Measurements from ENCODE around the gene AKT1. TPM values are rescaled to one million over a fixed set of nuclear protein-coding genes. Genes with fewer than 3 reads are reported as not detected.

AKT1 gene
- polyA plus RNA-seq, 4 donors: 98.4 to 122 (median 99.0) TPM

- no peak for DNase-seq (ENCODE audit: low read depth in 4 of 4, low spot score in 3 of 4)
Measured at GRCh38 chr14:104726600-104727451, 68.7 kb downstream of the AKT1 start.

DNA sequence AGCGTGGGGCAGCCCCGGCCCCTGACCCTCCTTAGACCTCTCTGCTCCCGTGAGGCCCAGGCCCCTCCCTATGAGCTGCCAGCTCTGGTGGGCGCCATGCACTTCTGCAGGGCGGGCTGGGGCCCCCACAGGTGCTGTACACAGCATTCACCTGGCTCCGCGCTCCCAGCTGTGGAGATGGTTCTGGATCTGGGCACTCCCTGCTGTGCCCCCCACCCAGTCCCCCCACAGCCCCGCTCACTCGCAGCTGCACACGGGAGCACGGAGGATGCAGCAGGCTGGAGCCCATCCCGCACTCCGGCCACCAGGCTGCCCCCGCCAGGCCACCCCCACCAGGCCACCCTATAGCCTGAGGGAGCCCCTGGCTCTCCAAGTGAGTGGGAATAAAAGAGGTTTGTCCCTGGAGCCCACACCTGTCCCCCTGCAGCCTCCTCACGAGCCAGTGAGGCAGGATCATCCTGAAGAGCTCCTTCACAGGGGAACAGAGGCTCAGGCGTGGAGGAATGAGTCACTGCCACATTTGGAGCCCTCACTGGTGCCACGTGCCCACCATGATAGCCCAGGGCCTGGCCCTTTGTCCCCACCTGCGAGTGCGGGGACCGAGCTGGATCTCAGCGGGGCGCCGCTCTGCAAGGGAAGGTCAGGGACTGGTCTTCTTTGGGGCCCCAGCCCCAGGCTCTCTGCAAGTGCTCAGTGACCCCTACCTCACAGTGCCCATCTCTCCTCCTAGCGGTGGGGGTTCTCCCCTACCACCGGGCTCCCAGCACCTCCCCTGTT, 69.6 kb downstream of the AKT1 start:
- no peak for DNase-seq (ENCODE audit: low read depth in 4 of 4, low spot score in 3 of 4)

GRCh38 chr14:104724981-104725771, 70.4 kb downstream of the AKT1 start:
- no peak for DNase-seq (ENCODE audit: low read depth in 4 of 4, low spot score in 3 of 4)

- DNase-seq (ENCODE audit: low read depth in 4 of 4, low spot score in 3 of 4): no peak
Measured at GRCh38 chr14:104724407-104724980, 71.1 kb downstream of the AKT1 start.

DNA sequence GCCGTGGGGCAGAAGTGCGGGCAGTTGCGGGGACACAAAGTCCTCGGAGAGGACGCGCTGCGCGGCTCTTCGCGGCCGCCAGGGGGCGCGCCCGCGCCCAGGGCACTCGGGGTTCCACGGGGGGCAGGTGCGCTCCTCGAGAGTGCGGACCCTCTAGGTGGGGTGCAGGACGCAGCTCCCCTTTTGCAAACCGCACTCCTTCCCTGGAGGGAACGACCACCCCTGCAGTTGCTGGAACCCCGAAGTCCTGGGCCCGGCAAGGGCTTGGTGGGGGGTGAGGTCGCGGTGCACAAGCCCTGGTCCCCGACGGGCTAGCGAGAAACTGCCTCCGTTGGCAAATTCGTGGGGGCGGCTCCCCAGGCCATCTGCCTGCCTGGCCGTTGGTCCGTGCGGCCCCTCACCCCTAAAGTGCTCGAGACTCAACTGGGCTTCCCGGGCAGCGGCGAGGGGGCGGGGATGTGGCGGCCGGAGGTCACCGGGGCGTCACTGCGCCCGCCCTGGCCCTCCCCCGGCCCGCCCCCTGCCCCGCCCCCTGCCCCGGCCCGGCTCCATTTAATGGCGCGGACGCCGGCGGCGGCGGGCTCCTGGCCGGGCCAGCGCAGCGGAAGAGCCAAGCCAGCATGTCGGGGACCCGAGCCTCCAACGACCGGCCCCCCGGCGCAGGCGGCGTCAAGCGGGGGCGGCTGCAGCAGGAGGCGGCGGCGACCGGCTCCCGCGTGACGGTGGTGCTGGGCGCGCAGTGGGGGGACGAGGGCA, 71.7 kb downstream of the AKT1 start, which contains the start of gene ADSS1:
TSS of gene ADSS1 (plus strand) at position 579 of the 756 bp plus-strand sequence. CDS start at position 621, 42 bp downstream.
- no peak for DNase-seq (ENCODE audit: low read depth in 4 of 4, low spot score in 3 of 4)

- no peak for DNase-seq (ENCODE audit: low read depth in 4 of 4, low spot score in 3 of 4)
Measured at GRCh38 chr14:104722938-104723650, 72.5 kb downstream of the AKT1 start.

DNA sequence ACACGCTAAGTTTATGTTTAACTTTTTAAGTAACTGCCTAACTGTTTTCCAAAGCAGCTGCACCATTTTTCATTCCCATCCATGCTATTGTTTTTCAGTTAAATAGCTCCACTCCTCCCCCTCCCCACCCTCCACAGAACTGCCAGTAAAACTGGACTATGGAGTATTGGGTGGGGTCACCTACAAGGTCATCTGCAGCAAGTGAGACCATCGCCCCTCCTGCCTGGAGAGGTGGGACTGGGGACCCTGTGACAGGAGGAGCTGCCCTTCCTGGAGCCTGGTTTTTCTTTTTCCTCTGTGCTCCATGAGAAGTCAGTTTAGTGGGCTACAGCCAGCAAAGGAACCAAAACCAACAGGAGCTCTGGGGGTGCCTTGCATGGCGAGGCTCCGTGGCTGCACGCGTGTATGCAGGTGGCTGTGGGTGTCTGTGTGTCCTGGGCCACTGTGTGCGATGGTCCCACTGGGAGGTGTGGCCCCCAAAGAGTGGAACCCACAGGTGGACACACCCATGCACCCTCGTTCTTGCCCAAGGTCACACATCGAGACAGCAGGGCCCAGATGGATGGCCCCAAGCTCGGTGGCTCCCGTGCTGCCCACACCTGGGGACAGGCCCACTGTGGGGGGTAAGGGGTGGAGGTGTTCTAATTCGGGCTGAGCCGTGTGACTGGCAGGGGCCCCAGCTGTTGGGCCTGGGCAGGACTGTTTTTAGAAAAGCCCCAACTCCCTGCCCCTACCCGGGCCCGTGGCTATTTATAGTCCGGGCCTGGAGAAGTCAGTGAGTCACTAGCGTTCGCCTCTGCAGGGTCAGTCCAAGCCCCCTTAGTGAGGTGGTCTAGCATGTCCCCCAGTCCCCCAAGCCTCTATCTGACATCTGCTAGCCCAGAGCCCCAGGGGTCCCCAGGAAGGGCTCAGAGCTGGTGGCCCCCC, 73.8 kb downstream of the AKT1 start:
- DNase-seq (ENCODE audit: low read depth in 4 of 4, low spot score in 3 of 4): no peak

Other genes with a start within 250 kb of the AKT1 start
- under 1 TPM in 2 of 4 donors, not detected in 2; 0.10 to 0.27 TPM for gene C14orf180, start 216.0 kb downstream of the AKT1 start, polyA plus RNA-seq (ENCODE audit: insufficient read length in 4 of 4)
- gene TMEM179, start 191.0 kb downstream of the AKT1 start, polyA plus RNA-seq (ENCODE audit: insufficient read length in 4 of 4): 1 to 10 TPM in 3 of 4 donors, under 1 TPM in 1; 0.67 to 1.9 (median 1.7) TPM
- gene INF2, start 106.1 kb downstream of the AKT1 start, polyA plus RNA-seq (ENCODE audit: insufficient read length in 4 of 4): 10 to 100 TPM; 37.1 to 69.5 (median 49.5) TPM
- 10 to 100 TPM; 12.5 to 17.0 (median 14.2) TPM for gene ADSS1, start 71.5 kb downstream of the AKT1 start, polyA plus RNA-seq (ENCODE audit: insufficient read length in 4 of 4)
- gene SIVA1, start 42.6 kb downstream of the AKT1 start, polyA plus RNA-seq (ENCODE audit: insufficient read length in 4 of 4): 10 to 100 TPM; 48.0 to 87.2 (median 56.2) TPM
- 1 to 10 TPM; 2.0 to 4.7 (median 3.9) TPM for gene ZBTB42, start 5.4 kb upstream of the AKT1 start, polyA plus RNA-seq (ENCODE audit: insufficient read length in 4 of 4)
- gene CEP170B, start 69.5 kb upstream of the AKT1 start, polyA plus RNA-seq (ENCODE audit: insufficient read length in 4 of 4): 10 to 100 TPM in 2 of 4 donors, 1 to 10 TPM in 2; 3.6 to 21.2 (median 11.1) TPM
- 1 to 10 TPM; 2.2 to 8.0 (median 3.4) TPM for gene PLD4, start 129.1 kb upstream of the AKT1 start, polyA plus RNA-seq (ENCODE audit: insufficient read length in 4 of 4)
- 1 to 10 TPM; 1.5 to 7.2 (median 2.4) TPM for gene AHNAK2, start 182.6 kb upstream of the AKT1 start, polyA plus RNA-seq (ENCODE audit: insufficient read length in 4 of 4)
- 10 to 100 TPM in 3 of 4 donors, 1 to 10 TPM in 1; 7.2 to 30.3 (median 24.5) TPM for gene CLBA1, start 190.0 kb upstream of the AKT1 start, polyA plus RNA-seq (ENCODE audit: insufficient read length in 4 of 4)
- gene CDCA4, start 225.3 kb upstream of the AKT1 start, polyA plus RNA-seq (ENCODE audit: insufficient read length in 4 of 4): 10 to 100 TPM; 18.2 to 26.9 (median 21.3) TPM